Measurements from ENCODE around the gene LRRC8A.
"Not testable (repeated sequence)": the region's sequence is repeated elsewhere in the genome, so short reads cannot be mapped to it uniquely, and the experiment has no call there.

LRRC8A gene

DNA sequence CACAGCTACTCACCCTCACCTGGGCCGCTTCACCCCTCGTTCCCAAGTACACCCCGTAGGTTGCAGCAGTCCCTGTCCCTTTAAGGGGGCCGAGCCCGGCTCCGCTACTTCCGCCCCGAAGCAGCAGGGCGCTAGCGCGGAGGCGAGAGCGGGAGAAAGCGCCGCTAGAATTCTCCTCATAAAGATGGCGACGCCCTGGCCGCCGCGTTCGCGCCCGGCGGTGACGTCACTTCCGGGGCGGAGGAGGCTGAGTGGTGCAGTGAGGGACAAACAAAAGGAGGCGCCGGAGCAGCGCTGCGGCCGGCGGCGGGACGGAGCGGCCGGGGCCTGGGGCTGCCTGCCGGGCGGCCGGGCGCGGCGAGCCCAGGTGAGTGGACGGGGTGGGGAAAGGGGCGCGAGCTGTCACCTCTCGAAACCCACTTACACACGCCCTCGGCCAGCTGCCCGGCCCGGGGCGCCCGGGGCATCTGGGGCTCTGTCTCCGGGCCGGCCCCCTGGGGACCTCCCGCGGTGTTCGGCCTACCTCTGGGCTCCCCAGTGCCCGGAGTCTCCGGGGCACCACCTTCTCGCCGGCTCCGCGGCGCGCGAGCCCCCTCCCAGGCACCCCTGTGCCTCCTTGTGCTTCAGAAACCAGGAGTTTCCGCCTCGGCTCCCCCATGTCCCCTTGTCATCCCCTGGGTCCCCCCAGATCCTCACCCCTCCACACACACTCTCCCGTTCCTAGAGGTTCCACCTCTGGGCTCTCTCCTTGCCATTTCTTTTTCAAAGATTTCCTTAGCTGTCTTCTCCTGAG is at the start of gene LRRC8A, which contains the start of gene KYAT1:
LRRC8A (plus strand) TSS at position 250 of the 793 bp plus-strand sequence. CDS start 25,032 bp downstream, outside the sequence.
KYAT1 (minus strand) TSS at position 67 of the 793 bp plus-strand sequence. CDS start 36,545 bp downstream, outside the sequence.
- peak; percentile 99 for DNase-seq

DNA sequence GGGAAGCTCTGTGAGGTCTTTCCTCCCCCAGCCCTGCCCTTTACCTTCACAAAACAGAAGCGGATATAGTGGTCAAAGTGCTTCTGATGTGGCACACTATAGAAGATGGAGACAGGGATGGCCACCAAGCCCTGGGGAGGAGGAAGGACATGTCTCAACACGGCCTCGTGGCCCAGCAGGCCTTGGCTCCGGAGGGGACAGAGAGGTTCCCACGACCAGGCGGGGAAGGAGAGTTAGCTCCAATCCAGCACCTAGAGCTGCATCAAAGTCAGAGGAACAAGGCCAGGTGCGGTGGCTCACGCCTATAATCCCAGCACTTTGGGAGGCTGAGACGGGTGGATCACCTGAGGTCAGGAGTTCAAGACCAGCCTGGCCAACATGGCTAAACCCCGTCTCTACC is 48.2 kb upstream of the LRRC8A start:
- no peak for DNase-seq

DNA sequence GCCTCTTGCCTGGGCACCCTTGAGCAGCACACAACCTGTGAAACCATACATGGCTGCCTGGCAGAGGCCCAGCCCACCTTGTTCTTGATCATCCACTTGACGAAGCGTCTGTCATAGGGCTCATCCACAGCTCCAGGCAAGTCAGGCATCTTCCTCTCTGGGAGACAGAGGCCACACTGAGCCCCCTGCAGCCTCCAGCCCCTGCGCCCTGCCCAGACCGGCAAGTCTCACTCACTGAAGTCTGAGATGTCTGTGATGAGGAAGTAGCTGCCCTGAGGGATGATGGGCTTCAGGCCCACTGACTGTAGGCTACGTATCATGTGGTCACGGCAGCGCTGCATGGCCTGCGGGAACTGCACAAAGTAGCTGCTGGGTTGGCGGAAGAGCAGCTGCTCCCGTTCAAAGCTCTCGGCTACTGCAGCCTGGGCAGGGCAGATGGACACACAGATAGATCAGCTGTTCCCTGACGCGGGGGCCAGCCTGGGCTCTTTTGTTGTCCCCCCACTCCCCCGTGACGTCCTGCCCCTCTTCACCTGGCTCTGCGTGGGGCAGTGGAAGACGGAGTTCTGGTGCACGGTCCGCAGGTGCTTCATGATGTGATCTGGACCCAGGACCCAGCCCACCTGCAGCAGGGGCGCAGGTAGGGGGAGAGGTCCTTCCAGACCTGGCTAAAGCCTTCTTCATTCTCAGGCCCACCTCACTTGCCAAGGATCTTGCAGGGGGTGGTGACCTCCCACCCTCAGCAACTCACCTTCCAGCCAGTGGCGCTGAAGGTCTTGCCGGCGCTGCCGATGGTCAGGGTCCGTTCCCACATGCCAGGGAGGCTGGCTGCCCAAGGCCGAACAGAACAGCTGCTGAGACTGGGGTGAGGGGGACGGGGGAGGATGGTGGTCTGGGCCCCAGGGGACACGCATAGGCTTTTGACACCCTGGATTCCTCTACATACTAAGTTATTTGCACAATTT is 46.4 kb upstream of the LRRC8A start:
- no peak for DNase-seq

- no peak for DNase-seq
Measured at GRCh38 chr9:128836509-128837145, 45.3 kb upstream of the LRRC8A start.

- DNase-seq = no peak
Measured at GRCh38 chr9:128838338-128838737, 43.6 kb upstream of the LRRC8A start.

DNA sequence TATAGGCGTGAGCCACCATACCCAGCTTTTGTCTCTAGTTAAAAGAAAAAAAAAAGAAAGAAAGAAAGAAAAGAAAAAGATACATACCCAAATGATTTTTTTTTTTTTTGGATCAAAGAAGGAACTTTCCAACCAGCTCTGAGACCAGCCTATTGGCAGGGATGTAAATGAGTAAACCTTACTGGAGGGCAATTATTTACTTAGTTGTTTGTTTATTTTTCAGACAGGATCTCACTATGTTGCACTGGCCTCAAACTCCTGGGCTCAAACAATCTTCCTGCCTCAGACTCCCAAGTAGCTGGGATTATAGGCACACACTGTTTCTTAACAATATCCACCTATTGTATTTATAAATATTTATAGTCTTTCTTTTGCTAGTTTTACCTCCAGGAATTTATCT is 41.4 kb upstream of the LRRC8A start:
- no peak for DNase-seq

GRCh38 chr9:128841694-128842492 is 40.0 kb upstream of the LRRC8A start:
- no peak for DNase-seq

- not testable (repeated sequence) for DNase-seq
Measured at GRCh38 chr9:128843171-128843570, 38.8 kb upstream of the LRRC8A start.

- no peak for DNase-seq
Measured at GRCh38 chr9:128845186-128845931, 36.6 kb upstream of the LRRC8A start.

- DNase-seq = no peak
Measured at GRCh38 chr9:128846680-128847030, 35.3 kb upstream of the LRRC8A start.

GRCh38 chr9:128847803-128848202 is 34.1 kb upstream of the LRRC8A start:
- DNase-seq = no peak

GRCh38 chr9:128851024-128851423 is 30.9 kb upstream of the LRRC8A start:
- not testable (repeated sequence) for DNase-seq

DNA sequence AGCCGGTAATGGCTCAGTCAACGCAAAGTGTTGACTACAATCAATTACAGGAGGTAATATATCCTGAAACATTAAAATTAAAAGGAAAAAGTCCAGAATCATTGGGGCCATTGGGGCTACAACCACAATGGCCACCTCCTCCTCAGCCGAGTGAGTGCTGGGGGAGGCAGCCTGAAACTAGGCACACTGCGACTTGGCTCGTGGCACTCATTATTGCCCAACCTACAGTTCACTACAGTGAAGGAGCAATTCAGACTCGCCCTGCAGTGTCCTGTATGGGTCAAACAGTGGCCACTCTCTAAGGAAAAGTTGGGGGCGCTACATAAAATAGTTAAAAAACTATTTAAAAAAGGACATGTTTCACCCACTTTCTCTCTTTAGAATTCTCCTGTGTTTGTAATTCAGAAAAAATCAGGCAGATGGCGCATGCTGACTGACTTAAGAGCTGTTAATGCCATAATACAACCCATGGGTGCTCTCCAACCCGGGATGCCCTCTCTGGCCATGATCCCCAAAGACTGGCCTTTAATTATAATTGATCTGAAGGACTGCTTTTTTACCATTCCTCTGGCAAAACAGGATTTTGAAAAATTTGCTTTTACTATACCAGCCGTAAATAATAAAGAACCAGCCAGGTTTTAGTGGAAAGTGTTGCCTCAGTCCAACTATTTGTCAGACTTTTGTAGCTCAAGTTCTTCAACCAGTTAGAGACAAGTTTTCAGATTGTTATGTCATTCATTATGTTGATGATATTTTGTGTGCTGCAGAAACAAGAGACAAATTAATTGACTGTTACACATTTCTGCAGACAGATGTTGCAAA is 29.9 kb upstream of the LRRC8A start:
- DNase-seq = not testable (repeated sequence)

GRCh38 chr9:128852646-128853045 is 29.3 kb upstream of the LRRC8A start:
- DNase-seq = not testable (repeated sequence)

- not testable (repeated sequence) for DNase-seq
Measured at GRCh38 chr9:128854454-128854853, 27.5 kb upstream of the LRRC8A start.

GRCh38 chr9:128858476-128858875 is 23.5 kb upstream of the LRRC8A start:
- not testable (repeated sequence) for DNase-seq

DNA sequence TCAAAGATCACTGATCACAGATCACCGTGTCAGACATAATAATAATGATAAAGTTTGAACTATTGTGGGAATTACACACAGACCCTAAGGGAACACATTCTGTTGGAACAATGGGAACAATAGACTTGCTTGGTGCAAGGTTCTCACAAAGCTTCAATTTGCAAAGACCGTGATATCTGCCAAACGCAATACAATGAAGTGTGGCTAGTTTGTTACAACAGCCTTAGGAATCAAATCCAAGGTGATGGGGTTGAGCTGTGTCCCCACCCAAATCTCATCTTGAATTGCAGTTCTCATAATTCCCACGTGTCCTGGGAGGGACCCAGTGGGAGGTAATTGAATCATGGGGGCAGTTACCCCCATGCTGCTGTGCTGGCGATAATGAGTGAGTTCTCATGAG is 21.0 kb upstream of the LRRC8A start:
- no peak for DNase-seq

DNA sequence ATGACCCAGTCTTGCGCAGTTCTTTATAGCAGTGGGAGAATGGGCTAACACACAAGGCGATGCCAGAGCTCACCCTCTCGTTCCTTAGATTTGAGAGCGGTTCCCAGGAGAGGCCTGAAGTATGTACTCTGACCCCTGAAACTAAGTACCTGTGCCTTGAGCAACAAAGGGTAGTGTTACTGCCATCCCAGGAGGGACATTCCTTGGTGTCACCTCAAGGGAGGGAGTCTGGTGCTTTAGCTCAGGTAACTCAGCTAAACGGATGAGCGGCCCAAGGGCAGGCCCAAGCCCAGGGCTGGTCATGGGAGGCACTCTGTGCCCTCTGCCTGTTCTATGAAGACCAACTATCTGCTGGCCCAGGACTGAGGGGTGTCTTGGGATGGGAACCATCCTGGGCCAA is 20.4 kb upstream of the LRRC8A start:
- DNase-seq = no peak

- no peak for DNase-seq
Measured at GRCh38 chr9:128862401-128862851, 19.5 kb upstream of the LRRC8A start.

- peak; percentile 86 for DNase-seq
Measured at GRCh38 chr9:128863647-128864046, 18.3 kb upstream of the LRRC8A start.
